ENCODE measurements around the gene FER1L5. TPM values are rescaled to one million over a fixed set of nuclear protein-coding genes. Genes with fewer than 3 reads are reported as not detected.

The FER1L5 gene
- total and polyA plus RNA-seq, 8 donors = 0.93 to 3.2 (median 1.4) TPM

DNA sequence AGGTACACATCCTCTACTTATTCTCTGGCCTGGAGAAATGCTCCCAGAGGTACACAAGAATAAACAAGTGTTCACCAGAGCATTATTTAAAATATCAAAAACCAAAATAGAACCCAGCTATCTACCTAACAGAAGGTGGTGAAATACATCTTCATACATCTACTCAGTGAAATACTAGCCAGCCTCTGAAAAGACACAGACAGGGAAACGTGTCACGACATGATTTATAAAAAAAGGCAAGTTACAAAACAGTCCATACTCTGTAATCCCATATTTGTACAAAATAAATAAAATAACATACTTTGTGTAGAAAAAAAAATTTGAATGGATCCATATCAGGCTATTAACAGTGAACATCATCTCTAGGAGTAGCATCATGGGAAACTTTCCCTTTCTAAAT, 42.6 kb upstream of the FER1L5 start:
- 81 to 85% methylated on average over 2 of the region's 2 CpGs for WGBS, 2 donors
- no peak for FAIRE-seq
- H3K4me3 ChIP-seq = no peak overlapping the region
- H3K4me1 ChIP-seq = peaks cover 16 to 25% (median 17%) of the 10 kb centered on the region in 3 donors
- H3K27ac ChIP-seq = no peak overlapping the region
- peaks cover 4 to 61% (median 14%) of the 10 kb centered on the region in 3 donors for H3K36me3 ChIP-seq
- TF ChIP-seq, protein P1, sequence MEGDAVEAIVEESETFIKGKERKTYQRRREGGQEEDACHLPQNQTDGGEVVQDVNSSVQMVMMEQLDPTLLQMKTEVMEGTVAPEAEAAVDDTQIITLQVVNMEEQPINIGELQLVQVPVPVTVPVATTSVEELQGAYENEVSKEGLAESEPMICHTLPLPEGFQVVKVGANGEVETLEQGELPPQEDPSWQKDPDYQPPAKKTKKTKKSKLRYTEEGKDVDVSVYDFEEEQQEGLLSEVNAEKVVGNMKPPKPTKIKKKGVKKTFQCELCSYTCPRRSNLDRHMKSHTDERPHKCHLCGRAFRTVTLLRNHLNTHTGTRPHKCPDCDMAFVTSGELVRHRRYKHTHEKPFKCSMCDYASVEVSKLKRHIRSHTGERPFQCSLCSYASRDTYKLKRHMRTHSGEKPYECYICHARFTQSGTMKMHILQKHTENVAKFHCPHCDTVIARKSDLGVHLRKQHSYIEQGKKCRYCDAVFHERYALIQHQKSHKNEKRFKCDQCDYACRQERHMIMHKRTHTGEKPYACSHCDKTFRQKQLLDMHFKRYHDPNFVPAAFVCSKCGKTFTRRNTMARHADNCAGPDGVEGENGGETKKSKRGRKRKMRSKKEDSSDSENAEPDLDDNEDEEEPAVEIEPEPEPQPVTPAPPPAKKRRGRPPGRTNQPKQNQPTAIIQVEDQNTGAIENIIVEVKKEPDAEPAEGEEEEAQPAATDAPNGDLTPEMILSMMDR (IDR thresholded peaks at IDR 0.05) = no peak
- intact Hi-C loops (cut with DNase I) = loop anchor here in 1 of 3 donors (10.0 kb wide), 1 partner anchor 205 kb away; no protein-coding TSS in a partner anchor
- no peaks in the 10 kb centered on the region for H3K9me3 ChIP-seq
- ATAC-seq = no peak
- no peak for DNase-seq
- H3K27me3 ChIP-seq = no peaks in the 10 kb centered on the region

DNA sequence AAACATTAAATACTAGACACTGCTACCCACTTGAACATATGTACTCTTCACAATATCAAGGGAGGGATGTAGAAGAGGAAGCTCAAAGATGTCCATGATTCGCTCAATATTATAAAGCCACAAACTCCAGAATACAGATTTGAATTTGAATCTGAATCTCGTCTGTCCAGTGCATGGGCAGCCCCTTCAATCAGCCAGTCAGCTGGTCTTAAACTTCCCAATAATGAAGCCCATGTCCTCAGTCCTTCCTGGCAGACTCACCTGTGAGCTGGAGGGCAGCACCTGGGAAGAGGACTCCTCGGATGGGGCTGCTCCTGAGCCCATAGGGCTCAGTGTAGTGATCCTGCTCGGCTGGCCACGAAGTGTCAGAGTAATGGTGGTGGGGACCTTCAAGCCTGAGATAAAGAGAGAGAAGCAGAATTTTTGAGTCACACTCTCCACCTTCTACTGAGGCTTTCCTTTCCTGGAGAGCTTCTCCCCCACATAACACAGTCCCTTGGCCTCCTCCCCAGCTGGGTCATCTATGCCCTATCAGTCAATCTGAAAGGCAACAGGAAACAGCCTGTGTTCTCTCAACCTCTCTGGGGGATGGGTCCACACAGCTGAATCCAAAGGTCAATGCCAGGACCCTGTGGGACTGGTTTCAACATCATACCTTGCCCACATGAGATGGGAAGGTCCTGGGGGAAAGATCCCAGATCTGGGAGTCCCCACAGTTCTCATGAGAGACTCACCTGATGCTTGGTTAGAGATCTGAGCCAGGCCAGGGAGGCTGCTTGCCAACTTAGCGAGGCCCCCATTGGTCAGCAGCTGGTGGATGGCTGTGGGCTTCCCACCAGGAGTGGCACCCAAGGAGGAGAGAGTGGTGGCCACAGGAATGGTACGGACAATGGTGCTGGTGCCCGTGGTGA, 40.9 kb upstream of the FER1L5 start:
- DNase-seq (peak; percentile 61 to 84 (median 68)), FAIRE-seq (no peak), ATAC-seq (peak; percentile 75 to 80 (median 78))
- Histone ChIP-seq H3K27ac (peak overlapping the region in 3 of 4 donors; percentile 27 to 65 (median 65)), H3K4me1 (peaks cover 17 to 34% (median 28%) of the 10 kb centered on the region in 3 donors), H3K4me3 (no peak overlapping the region), H3K27me3 (no peaks in the 10 kb centered on the region), H3K36me3 (peaks cover 4 to 59% (median 13%) of the 10 kb centered on the region in 3 donors), H3K9me3 (no peaks in the 10 kb centered on the region)
- intact Hi-C loops (cut with DNase I) = loop anchor here in 1 of 3 donors (10.0 kb wide), 1 partner anchor 203 kb away; no protein-coding TSS in a partner anchor
- TF ChIP-seq, protein P1 (IDR thresholded peaks at IDR 0.05) = no peak
- 43 to 44% methylated on average over 8 of the region's 8 CpGs for WGBS, 2 donors

- Histone ChIP-seq H3K9me3 (no peaks in the 10 kb centered on the region), H3K4me1 (peaks cover 17 to 37% (median 28%) of the 10 kb centered on the region in 3 donors), H3K36me3 (peaks cover 4 to 63% (median 16%) of the 10 kb centered on the region in 3 donors), H3K27ac (peak overlapping the region; percentile 3 to 65 (median 46)), H3K27me3 (no peaks in the 10 kb centered on the region), H3K4me3 (no peak overlapping the region)
- WGBS, 2 donors = 38 to 45% methylated on average over 2 of the region's 2 CpGs
- DNase-seq = peak; percentile 65 to 88 (median 82)
- FAIRE-seq = no peak
- peak; percentile 87 to 93 (median 88) for ATAC-seq
- TF ChIP-seq, protein P1 (IDR thresholded peaks at IDR 0.05) = peak in 3 of 4 donors; percentile 17 to 41 (median 33)
- intact Hi-C loops (cut with DNase I) = loop anchor here in 1 of 3 donors (10.0 kb wide), 1 partner anchor 202 kb away; no protein-coding TSS in a partner anchor
Measured at GRCh38 chr2:96602330-96602823, 40.2 kb upstream of the FER1L5 start.

- Histone ChIP-seq H3K27me3 (no peaks in the 10 kb centered on the region), H3K36me3 (peaks cover 3 to 67% (median 29%) of the 10 kb centered on the region in 3 donors), H3K9me3 (no peaks in the 10 kb centered on the region), H3K27ac (peak overlapping the region in 1 of 4 donors; percentile 10), H3K4me1 (peaks cover 17 to 37% (median 28%) of the 10 kb centered on the region in 3 donors), H3K4me3 (no peak overlapping the region)
- 81 to 84% methylated on average over 2 of the region's 2 CpGs for WGBS, 2 donors
- ATAC-seq (no peak), FAIRE-seq (no peak), DNase-seq (no peak)
- intact Hi-C loops (cut with DNase I) = loop anchor here in 1 of 3 donors (10.0 kb wide), 1 partner anchor 201 kb away; no protein-coding TSS in a partner anchor
- TF ChIP-seq, protein P1 (IDR thresholded peaks at IDR 0.05) = no peak
Measured at GRCh38 chr2:96604104-96604503, 38.5 kb upstream of the FER1L5 start.

All from pancreas (tissue), 10 donors.